ENCODE results near the gene BPIFB1. TPM values are rescaled to one million over a fixed set of nuclear protein-coding genes. Genes with fewer than 3 reads are reported as not detected.

The BPIFB1 gene
- polyA plus RNA-seq, 1 donor (not counting 4 experiments of a cell fraction or from before 2014, with no cell fraction given), result not detected

DNA sequence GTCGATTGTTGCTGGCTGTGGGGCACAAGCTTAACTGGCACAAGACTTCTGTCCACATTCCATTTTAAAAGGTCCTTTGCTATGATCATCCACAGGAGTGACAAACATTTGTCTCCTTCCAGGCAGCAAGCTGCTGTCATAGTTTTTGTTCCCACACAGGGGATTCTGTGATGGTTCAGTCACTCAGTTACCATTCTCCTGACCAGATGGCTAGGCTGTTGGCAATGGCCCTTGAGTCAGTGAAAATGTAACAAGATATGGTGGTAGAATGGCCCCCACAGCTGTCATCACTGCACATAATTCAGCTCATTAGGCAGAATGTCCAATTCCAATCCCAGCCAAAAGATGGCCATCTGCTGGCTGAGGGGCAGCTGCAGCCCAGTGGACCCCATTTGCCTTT lies 33.6 kb upstream of the BPIFB1 start:
- FAIRE-seq, result no peak
- H3K36me3 ChIP-seq (ENCODE audit: control insufficient read depth in 2 of 2, extremely low read depth in 1 of 2, insufficient read depth in 2 of 2, low read length in 2 of 2), result no peaks in the 10 kb centered on the region
- dilution Hi-C loops (cut with MboI; ENCODE audit: extremely low pct_ligation_motif_present, low sequenced_read_pairs), result no loop called here

DNA sequence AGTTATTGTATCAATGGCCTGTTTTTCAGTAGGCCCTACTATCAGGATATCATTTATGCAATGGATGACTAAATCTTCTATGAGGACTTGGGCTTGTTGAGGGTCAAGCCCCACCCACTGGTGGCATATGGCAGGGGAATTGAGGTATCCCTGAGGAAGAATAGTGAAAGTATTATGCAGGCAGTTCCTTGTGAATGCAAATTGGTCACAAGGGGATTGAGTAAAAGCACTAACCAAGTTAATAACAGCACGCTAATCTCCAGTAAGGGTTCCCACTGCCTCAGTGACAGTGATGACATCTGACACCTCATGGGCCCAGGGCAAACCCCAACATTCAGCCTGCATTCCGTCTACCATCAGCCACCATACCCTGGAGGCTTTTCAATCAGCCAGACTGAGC lies 32.3 kb upstream of the BPIFB1 start:
- Histone ChIP-seq H3K4me1 (ENCODE audit: control insufficient read depth, extremely low read depth, insufficient read depth, low read length) (no peaks in the 10 kb centered on the region), H3K9me3 (ENCODE audit: control insufficient read depth, low read depth, low read length) (no peaks in the 10 kb centered on the region), H3K27ac (ENCODE audit: control insufficient read depth, insufficient read depth, low read length) (no peak overlapping the region), H3K4me3 (ENCODE audit: control insufficient read depth in 2 of 3, extremely low read depth in 1 of 3, insufficient read depth in 2 of 3, low read depth in 1 of 3, low read length in 3 of 3) (no peak overlapping the region), H3K27me3 (ENCODE audit: control insufficient read depth, extremely low read depth, insufficient read depth, low read length) (no peaks in the 10 kb centered on the region), H2AFZ (ENCODE audit: control insufficient read depth, low read length) (no peak overlapping the region), H3K9me1 (ENCODE audit: control insufficient read depth, extremely low read depth, insufficient read depth, low read length) (no peaks in the 10 kb centered on the region), H3K4me2 (ENCODE audit: control insufficient read depth, extremely low read depth, insufficient read depth, low read depth, low read length) (no peak overlapping the region), H3K9ac (ENCODE audit: control insufficient read depth, extremely low read depth, insufficient read depth, low read length) (no peak overlapping the region), H3K79me2 (ENCODE audit: control insufficient read depth, insufficient read depth, low read length) (no peaks in the 10 kb centered on the region), H3K36me3 (ENCODE audit: control insufficient read depth in 2 of 2, extremely low read depth in 1 of 2, insufficient read depth in 2 of 2, low read length in 2 of 2) (no peaks in the 10 kb centered on the region), H4K20me1 (ENCODE audit: control insufficient read depth, extremely low read depth, insufficient read depth, low read length) (no peaks in the 10 kb centered on the region)
- no peak for TF ChIP-seq EZH2 (IDR thresholded peaks at IDR 0.05; ENCODE audit: low read length)
- TF ChIP-seq, protein P1, sequence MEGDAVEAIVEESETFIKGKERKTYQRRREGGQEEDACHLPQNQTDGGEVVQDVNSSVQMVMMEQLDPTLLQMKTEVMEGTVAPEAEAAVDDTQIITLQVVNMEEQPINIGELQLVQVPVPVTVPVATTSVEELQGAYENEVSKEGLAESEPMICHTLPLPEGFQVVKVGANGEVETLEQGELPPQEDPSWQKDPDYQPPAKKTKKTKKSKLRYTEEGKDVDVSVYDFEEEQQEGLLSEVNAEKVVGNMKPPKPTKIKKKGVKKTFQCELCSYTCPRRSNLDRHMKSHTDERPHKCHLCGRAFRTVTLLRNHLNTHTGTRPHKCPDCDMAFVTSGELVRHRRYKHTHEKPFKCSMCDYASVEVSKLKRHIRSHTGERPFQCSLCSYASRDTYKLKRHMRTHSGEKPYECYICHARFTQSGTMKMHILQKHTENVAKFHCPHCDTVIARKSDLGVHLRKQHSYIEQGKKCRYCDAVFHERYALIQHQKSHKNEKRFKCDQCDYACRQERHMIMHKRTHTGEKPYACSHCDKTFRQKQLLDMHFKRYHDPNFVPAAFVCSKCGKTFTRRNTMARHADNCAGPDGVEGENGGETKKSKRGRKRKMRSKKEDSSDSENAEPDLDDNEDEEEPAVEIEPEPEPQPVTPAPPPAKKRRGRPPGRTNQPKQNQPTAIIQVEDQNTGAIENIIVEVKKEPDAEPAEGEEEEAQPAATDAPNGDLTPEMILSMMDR (optimal IDR thresholded peaks at IDR 0.05 in 1 of 3, IDR thresholded peaks at IDR 0.05 in 1 of 3, conservative IDR thresholded peaks at IDR 0.05 in 1 of 3; ENCODE audit: extremely low read depth in 1 of 3, insufficient read depth in 2 of 3, low read length in 3 of 3), result no peak
- dilution Hi-C loops (cut with MboI; ENCODE audit: extremely low pct_ligation_motif_present, low sequenced_read_pairs), result no loop called here
- FAIRE-seq, result no peak
- DNase-seq (ENCODE audit: low read depth, low spot score), result no peak

More for the DNA sequence above, 33.6 kb upstream of the BPIFB1 start:
- DNase-seq (ENCODE audit: low read depth, low spot score), result no peak
- no peak overlapping the region for H3K4me2 ChIP-seq (ENCODE audit: control insufficient read depth, extremely low read depth, insufficient read depth, low read depth, low read length)
- no peaks in the 10 kb centered on the region for H3K9me1 ChIP-seq (ENCODE audit: control insufficient read depth, extremely low read depth, insufficient read depth, low read length)
- H3K27ac ChIP-seq (ENCODE audit: control insufficient read depth, insufficient read depth, low read length), result no peak overlapping the region
- no peaks in the 10 kb centered on the region for H3K27me3 ChIP-seq (ENCODE audit: control insufficient read depth, extremely low read depth, insufficient read depth, low read length)
- no peaks in the 10 kb centered on the region for H3K4me1 ChIP-seq (ENCODE audit: control insufficient read depth, extremely low read depth, insufficient read depth, low read length)
- no peaks in the 10 kb centered on the region for H3K9me3 ChIP-seq (ENCODE audit: control insufficient read depth, low read depth, low read length)
- no peak overlapping the region for H3K9ac ChIP-seq (ENCODE audit: control insufficient read depth, extremely low read depth, insufficient read depth, low read length)
- no peak for TF ChIP-seq EZH2 (IDR thresholded peaks at IDR 0.05; ENCODE audit: low read length)
- TF ChIP-seq, protein P1 (optimal IDR thresholded peaks at IDR 0.05 in 1 of 3, IDR thresholded peaks at IDR 0.05 in 1 of 3, conservative IDR thresholded peaks at IDR 0.05 in 1 of 3; ENCODE audit: extremely low read depth in 1 of 3, insufficient read depth in 2 of 3, low read length in 3 of 3), result no peak
- H3K79me2 ChIP-seq (ENCODE audit: control insufficient read depth, insufficient read depth, low read length), result no peaks in the 10 kb centered on the region
- H2AFZ ChIP-seq (ENCODE audit: control insufficient read depth, low read length), result no peak overlapping the region
- no peaks in the 10 kb centered on the region for H4K20me1 ChIP-seq (ENCODE audit: control insufficient read depth, extremely low read depth, insufficient read depth, low read length)
- H3K4me3 ChIP-seq (ENCODE audit: control insufficient read depth in 2 of 3, extremely low read depth in 1 of 3, insufficient read depth in 2 of 3, low read depth in 1 of 3, low read length in 3 of 3), result no peak overlapping the region
